Breast epithelium (tissue), 4 donors: ENCODE measurements around the gene RIMBP3B. TPM values are rescaled to one million over a fixed set of nuclear protein-coding genes. Genes with fewer than 3 reads are reported as not detected.
A peak's percentile ranks its signal among the peaks of the same experiment; 100 is the strongest.
"Not testable (repeated sequence)": the region's sequence is repeated elsewhere in the genome, so short reads cannot be mapped to it uniquely, and the experiment has no call there.

Experiments
- DNase-seq, 2 donors: peaks; one replicate each; pipeline ENCODE4 v3.0.0-alpha.2; 2019; ENCODE audit warnings: low spot score in 2 of 2
- H3K27ac ChIP-seq, 2 donors: fragments of 200-600 bp; sonication (generic) in 1 of 2; one replicate each; pipeline ENCODE4 v1.5.1; 2016 to 2019; ENCODE audit warnings: mild to moderate bottlenecking in 1 of 2
- H3K27me3 ChIP-seq, 2 donors: fragments of 200-600 bp; sonication (generic) in 1 of 2; one replicate each; pipeline versions ENCODE4 v1.5.1 to v1.6.0; 2017 to 2019; ENCODE audit warnings: control low read depth in 1 of 2, mild to moderate bottlenecking in 1 of 2
- H3K36me3 ChIP-seq: fragments of 200-600 bp; one replicate; pipeline ENCODE4 v1.5.1; 2019
- H3K4me1 ChIP-seq, 2 donors: fragments of 200-600 bp; sonication (generic); one replicate each; pipeline ENCODE4 v1.5.1; 2016 to 2019; ENCODE audit warnings: control low read depth in 1 of 2
- H3K4me3 ChIP-seq, 3 donors: fragments of 200-600 bp; sonication (generic); 1 replicate in 2 of 3; 2 replicates in 1 of 3; pipeline ENCODE4 v1.5.1; 2016 to 2019; ENCODE audit warnings: mild to moderate bottlenecking in 3 of 3, moderate library complexity in 2 of 3
- H3K9me3 ChIP-seq, 2 donors: fragments of 200-600 bp; sonication (generic) in 1 of 2; one replicate each; pipeline ENCODE4 v1.5.1; 2016 to 2019; ENCODE audit warnings: control low read depth in 1 of 2
- intact Hi-C: fragments of 100-400 bp; cut with DNase I; formaldehyde crosslinking; loops from one replicate; pipeline ENCODE4 v1.15.1; 2023; ENCODE audit warnings: low total_unique reads
- total RNA-seq, 3 donors: library from RNA; depleted of rRNA; stranded (reverse); fragments of >200 nt; gene quantifications; one replicate each; pipeline ENCODE4 v1.1.0, GENCODE V29; 2016

The RIMBP3B gene
- total RNA-seq, 3 donors from 2014 or later: 0.16 TPM; not detected in 2

- H3K4me3 ChIP-seq, H3K27ac ChIP-seq, intact Hi-C loops, H3K9me3 ChIP-seq, DNase-seq, H3K27me3 ChIP-seq, H3K4me1 ChIP-seq, H3K36me3 ChIP-seq: not testable (repeated sequence)
These were observed 40.6 kb downstream of the RIMBP3B start for GRCh38 chr22:21424084-21424709.

- H3K27ac ChIP-seq, intact Hi-C loops, H3K9me3 ChIP-seq, H3K4me3 ChIP-seq, H3K27me3 ChIP-seq, H3K4me1 ChIP-seq, H3K36me3 ChIP-seq, DNase-seq: not testable (repeated sequence)
These were observed 51.1 kb downstream of the RIMBP3B start for GRCh38 chr22:21434378-21435233.

GRCh38 chr22:21435998-21436810, 52.7 kb downstream of the RIMBP3B start:
- H3K9me3 ChIP-seq, intact Hi-C loops, H3K4me1 ChIP-seq, H3K27me3 ChIP-seq, H3K36me3 ChIP-seq: not testable (repeated sequence)
- DNase-seq: peak in 1 of 2 donors; percentile 39
- Histone ChIP-seq H3K27ac (peak overlapping the region in 1 of 2 donors; percentile 52), H3K4me3 (peak overlapping the region in 1 of 3 donors; percentile 39)

DNA sequence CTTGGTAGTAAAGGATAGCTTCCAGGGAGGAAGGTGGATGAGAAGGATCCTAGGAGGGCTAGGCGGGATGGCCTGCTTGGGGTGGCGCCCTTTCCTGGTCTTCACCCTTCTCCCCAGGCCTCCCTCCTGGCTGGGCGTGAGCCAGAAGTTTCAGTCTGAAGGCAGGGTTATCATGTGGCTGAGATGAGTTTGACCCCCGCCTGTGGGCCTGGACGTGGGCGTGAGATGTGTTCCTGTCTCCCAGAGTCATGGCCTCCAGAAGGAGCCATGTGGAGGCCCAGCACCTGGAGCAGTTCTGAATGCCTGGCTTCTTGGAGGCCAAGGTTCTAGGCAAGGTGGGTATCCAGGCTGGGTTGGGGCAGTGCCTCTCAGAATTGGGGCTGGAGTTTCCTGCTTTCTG, 54.5 kb downstream of the RIMBP3B start:
- DNase-seq, H3K36me3 ChIP-seq, H3K27me3 ChIP-seq, H3K4me1 ChIP-seq, H3K9me3 ChIP-seq, intact Hi-C loops, H3K4me3 ChIP-seq, H3K27ac ChIP-seq: not testable (repeated sequence)

Other genes with a start within 250 kb of the RIMBP3B start
- gene HIC2, start 33.6 kb downstream of the RIMBP3B start, total RNA-seq: 1 to 10 TPM; 2.9 to 3.4 (median 3.3) TPM
- 1 to 10 TPM in 2 of 3 donors, not detected in 1; 1.0 to 1.3 TPM for gene TMEM191C, start 83.6 kb downstream of the RIMBP3B start, total RNA-seq
- under 1 TPM in 1 of 3 donors, not detected in 2; 0.15 TPM for gene RIMBP3C, start 167.7 kb downstream of the RIMBP3B start, total RNA-seq
- gene UBE2L3, start 184.0 kb downstream of the RIMBP3B start, total RNA-seq: 10 to 100 TPM; 34.1 to 40.8 (median 38.3) TPM
- gene YDJC, start 246.3 kb downstream of the RIMBP3B start, total RNA-seq: 10 to 100 TPM; 15.4 to 33.2 (median 28.2) TPM
- under 1 TPM in 2 of 3 donors, not detected in 1; 0.15 to 0.33 TPM for gene CCDC116, start 249.0 kb downstream of the RIMBP3B start, total RNA-seq